ENCODE data around the gene ARAF.

The ARAF gene

DNA sequence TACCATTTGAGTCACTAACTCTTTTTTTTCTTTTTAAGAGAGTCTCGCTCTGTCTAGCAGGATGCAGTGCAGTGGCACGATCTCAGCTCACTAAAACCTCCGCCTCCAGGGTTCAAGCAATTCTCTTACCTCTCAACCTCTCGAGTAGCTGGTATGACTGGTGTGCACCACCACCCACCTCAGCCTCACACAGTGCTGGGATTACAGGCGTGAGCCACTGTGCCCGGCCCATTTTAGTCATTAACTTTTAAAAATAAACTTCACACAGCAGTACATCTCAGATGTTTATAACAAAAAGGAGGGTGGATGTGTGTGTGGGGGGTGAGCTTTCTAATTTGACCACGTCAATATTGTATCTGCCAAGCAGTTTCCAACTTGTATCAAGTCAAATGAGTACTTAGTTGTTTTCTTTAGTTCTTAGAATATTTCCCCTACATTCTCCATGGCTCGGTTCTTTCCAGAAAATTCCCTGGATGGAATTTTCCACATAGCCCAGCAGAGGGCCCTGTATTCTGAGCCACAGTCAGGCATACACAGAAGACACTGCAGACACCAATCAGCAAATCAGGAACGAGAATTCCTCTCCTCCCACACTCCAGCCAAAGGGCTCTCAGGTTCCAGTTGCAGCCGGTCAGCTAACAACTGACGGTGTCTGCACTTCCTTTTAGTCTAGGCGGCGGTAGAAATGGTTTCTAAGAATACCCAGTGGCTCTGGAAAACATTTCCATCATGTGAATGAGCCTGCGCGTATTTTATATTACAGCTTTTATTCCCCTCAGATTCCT lies 20.1 kb upstream of the ARAF start:
- in situ Hi-C loops (cut with HindIII; ENCODE audit: low pct_unique_long_range_greater_than_20kb, low sequenced_read_pairs): no loop called here
- peak; percentile 82 to 95 for DNase-seq (ENCODE audit: low read depth in 1 of 2, low spot score in 1 of 2)
- no peak for TF ChIP-seq JUND (IDR thresholded peaks at IDR 0.05; ENCODE audit: low read depth)

- DNase-seq (ENCODE audit: low read depth in 1 of 2, low spot score in 1 of 2): no peak
- TF ChIP-seq JUND (IDR thresholded peaks at IDR 0.05; ENCODE audit: low read depth): no peak
- in situ Hi-C loops (cut with HindIII; ENCODE audit: low pct_unique_long_range_greater_than_20kb, low sequenced_read_pairs): no loop called here
Measured at GRCh38 chrX:47543496-47543895, 17.5 kb upstream of the ARAF start.

GRCh38 chrX:47556045-47556623 lies 4.9 kb upstream of the ARAF start:
- DNase-seq (ENCODE audit: low read depth in 1 of 2, low spot score in 1 of 2): peak in 1 of 2 experiments; percentile 46
- in situ Hi-C loops (cut with HindIII; ENCODE audit: low pct_unique_long_range_greater_than_20kb, low sequenced_read_pairs): no loop called here

DNA sequence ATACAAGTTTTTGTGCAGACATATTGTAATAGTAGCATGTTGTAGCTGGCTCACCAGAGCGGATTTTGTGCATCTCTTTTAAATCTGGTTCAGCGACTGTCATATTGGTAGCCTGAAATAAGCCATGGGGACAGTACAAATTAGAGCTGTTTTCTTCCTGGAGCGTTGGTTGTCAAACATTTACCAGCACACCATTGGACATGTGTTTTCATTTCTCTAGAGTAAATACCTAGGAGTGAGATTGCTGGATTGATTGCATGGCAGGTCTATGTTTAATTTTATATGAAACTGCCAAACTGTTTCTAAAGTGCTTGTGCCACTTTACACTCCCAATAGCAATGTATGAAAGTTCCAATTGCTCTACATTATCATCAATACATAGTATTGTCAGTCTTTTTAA lies 2.6 kb upstream of the ARAF start:
- no peak for TF ChIP-seq JUND (IDR thresholded peaks at IDR 0.05; ENCODE audit: low read depth)
- in situ Hi-C loops (cut with HindIII; ENCODE audit: low pct_unique_long_range_greater_than_20kb, low sequenced_read_pairs): no loop called here
- DNase-seq (ENCODE audit: low read depth in 1 of 2, low spot score in 1 of 2): peak in 1 of 2 experiments; percentile 49

More at GRCh38 chrX:47556045-47556623, 4.9 kb upstream of the ARAF start:
- TF ChIP-seq JUND (IDR thresholded peaks at IDR 0.05; ENCODE audit: low read depth): no peak

GRCh38 chrX:47560179-47560933 lies 649 bp upstream of the ARAF start:
- DNase-seq (ENCODE audit: low read depth in 1 of 2, low spot score in 1 of 2): no peak
- no peak for TF ChIP-seq JUND (IDR thresholded peaks at IDR 0.05; ENCODE audit: low read depth)
- in situ Hi-C loops (cut with HindIII; ENCODE audit: low pct_unique_long_range_greater_than_20kb, low sequenced_read_pairs): no loop called here

DNA sequence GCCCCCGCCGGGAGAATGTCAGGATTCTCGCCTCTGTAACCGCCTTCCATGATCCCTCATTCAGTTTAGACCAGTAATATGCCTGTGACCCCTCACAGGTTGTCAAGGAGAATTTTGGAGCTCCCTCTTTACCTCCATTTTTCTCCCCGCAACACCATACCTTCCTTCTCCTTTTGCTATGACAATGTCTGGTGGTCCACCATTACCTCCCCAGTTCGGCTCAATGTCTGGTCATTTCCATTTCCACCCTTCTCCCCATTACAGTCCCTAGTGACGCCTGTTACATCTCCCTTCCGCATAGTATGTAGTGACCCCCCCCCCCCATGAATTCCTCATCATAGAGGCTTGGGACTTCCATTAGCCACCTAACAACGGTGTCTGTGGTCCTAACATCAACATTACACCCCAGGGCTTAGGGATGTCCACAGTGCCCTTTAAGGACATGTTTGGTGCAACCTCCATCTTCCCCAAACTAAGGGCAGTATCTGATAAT lies 700 bp downstream of the ARAF start:
- in situ Hi-C loops (cut with HindIII; ENCODE audit: low pct_unique_long_range_greater_than_20kb, low sequenced_read_pairs): no loop called here
- no peak for DNase-seq (ENCODE audit: low read depth in 1 of 2, low spot score in 1 of 2)

GRCh38 chrX:47562615-47563243 lies 1.7 kb downstream of the ARAF start:
- no peak for TF ChIP-seq JUND (IDR thresholded peaks at IDR 0.05; ENCODE audit: low read depth)
- DNase-seq (ENCODE audit: low read depth in 1 of 2, low spot score in 1 of 2): peak in 1 of 2 experiments; percentile 54
- in situ Hi-C loops (cut with HindIII; ENCODE audit: low pct_unique_long_range_greater_than_20kb, low sequenced_read_pairs): no loop called here

More for the DNA sequence above, 700 bp downstream of the ARAF start:
- TF ChIP-seq JUND (IDR thresholded peaks at IDR 0.05; ENCODE audit: low read depth): no peak

DNA sequence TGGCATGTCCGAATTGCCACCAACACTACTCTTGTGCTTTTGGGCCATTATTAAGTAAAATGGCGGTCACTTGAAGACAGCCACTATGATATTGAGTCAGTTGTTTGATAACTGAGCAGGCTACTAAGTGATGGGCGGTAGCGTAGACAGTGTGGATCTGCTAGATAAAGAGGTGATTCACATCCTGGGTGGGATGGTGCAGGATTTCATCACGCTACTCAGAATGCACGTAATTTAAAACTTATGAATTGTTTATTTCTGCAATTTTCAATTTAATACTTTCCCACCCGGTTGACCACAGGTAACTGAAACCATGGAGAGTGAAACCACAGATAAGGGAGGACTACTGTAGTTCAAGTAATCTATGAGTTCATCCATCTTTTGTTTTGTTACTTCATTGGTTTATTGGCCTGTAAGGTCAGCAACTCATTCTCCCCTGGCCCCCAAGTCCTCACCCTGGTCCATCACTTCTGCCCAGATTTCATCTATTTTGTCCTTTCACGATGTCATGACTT lies 2.9 kb downstream of the ARAF start:
- in situ Hi-C loops (cut with HindIII; ENCODE audit: low pct_unique_long_range_greater_than_20kb, low sequenced_read_pairs): no loop called here
- no peak for DNase-seq (ENCODE audit: low read depth in 1 of 2, low spot score in 1 of 2)
- TF ChIP-seq JUND (IDR thresholded peaks at IDR 0.05; ENCODE audit: low read depth): no peak

DNA sequence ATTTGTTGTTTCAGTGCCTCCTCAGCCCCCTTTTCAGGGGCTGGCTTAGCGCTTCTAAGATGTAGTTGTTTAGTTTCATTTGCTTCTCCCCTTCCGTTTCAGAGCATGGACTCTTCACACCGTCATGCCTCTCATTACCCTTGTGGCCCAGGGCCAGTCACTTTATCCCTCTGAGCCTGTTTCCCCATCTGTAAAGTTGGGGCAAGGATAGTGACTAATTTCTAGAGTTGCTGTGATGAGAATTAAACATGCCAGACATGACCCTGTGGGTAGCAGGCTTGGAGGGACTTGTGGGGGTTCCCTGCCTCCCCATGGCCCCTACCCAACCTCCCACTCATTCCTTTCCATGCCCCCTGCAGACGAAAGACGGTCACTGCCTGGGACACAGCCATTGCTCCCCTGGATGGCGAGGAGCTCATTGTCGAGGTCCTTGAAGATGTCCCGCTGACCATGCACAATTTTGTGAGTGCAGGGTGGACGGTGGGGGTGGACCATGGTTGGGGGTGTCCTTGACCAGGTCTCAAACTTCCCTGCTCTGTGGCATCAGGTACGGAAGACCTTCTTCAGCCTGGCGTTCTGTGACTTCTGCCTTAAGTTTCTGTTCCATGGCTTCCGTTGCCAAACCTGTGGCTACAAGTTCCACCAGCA lies 3.6 kb downstream of the ARAF start:
- TF ChIP-seq JUND (IDR thresholded peaks at IDR 0.05; ENCODE audit: low read depth): no peak
- in situ Hi-C loops (cut with HindIII; ENCODE audit: low pct_unique_long_range_greater_than_20kb, low sequenced_read_pairs): no loop called here

GRCh38 chrX:47566841-47567240 lies 5.8 kb downstream of the ARAF start:
- in situ Hi-C loops (cut with HindIII; ENCODE audit: low pct_unique_long_range_greater_than_20kb, low sequenced_read_pairs): no loop called here
- DNase-seq (ENCODE audit: low read depth in 1 of 2, low spot score in 1 of 2): no peak
- no peak for TF ChIP-seq JUND (IDR thresholded peaks at IDR 0.05; ENCODE audit: low read depth)

More for the DNA sequence above, 3.6 kb downstream of the ARAF start:
- DNase-seq (ENCODE audit: low read depth in 1 of 2, low spot score in 1 of 2): no peak

DNA sequence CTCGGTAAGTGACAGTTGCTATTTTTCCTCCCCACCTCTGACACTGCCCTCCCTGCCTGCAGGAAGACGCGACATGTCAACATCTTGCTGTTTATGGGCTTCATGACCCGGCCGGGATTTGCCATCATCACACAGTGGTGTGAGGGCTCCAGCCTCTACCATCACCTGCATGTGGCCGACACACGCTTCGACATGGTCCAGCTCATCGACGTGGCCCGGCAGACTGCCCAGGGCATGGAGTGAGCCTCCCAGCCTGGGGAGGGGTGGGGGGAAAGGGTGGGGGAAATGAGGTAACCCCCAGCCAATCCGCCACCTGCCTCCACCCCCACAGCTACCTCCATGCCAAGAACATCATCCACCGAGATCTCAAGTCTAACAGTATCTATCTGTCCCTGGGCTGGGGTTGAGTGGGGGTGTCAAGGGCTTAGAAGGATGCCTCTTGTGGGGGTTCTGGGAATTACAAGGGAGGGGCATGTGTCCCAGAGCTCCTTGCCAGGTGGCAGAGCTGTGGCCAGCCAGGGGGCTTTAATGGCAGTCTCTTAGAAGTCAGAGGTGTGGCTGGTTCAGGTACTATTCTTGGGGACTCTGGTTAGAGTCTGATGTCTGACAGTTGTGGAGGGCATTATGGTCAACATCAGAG lies 7.8 kb downstream of the ARAF start:
- DNase-seq (ENCODE audit: low read depth in 1 of 2, low spot score in 1 of 2): peak in 1 of 2 experiments; percentile 57
- in situ Hi-C loops (cut with HindIII; ENCODE audit: low pct_unique_long_range_greater_than_20kb, low sequenced_read_pairs): no loop called here
- TF ChIP-seq JUND (IDR thresholded peaks at IDR 0.05; ENCODE audit: low read depth): no peak
